Left colon (tissue), 2 donors: ENCODE measurements around the gene VPS26A. TPM values are rescaled to one million over a fixed set of nuclear protein-coding genes. Genes with fewer than 3 reads are reported as not detected.

Experiments
- ATAC-seq: fragments of 200-7000 bp; cut with Tn5 transposase; one replicate; pipeline ENCODE4 v1.9.1; 2020; ENCODE audit warnings: mild to moderate bottlenecking, moderate library complexity
- DNase-seq, 2 donors: peaks; one replicate each; pipeline ENCODE4 v3.0.0-alpha.2; 2020
- intact Hi-C, 2 donors: fragments of 100-400 bp; cut with DNase I in 1 of 2; cut with micrococcal nuclease in 1 of 2; formaldehyde crosslinking; loops; one replicate each; pipeline versions ENCODE4 v1.11.2 to v1.14.0; 2022; cut with DNase I, micrococcal nuclease
- total RNA-seq, 2 donors: library from RNA; stranded (reverse); fragmentation: NEBNext Ultra II Directional; extraction: Animal tissue kit (Norgen Biotek cat#: 25700); gene quantifications; one replicate each; pipeline ENCODE4 v1.2.1, GENCODE V29; 2021
- donor health status: DM: no; HTN: no; CAD: no.
- donor health status: DM: yes; HTN: yes; CAD: no.

Gene VPS26A
- total RNA-seq, 2 donors from 2014 or later, result 58.3 to 67.6 TPM

- DNase-seq (no peak), ATAC-seq (no peak)
- intact Hi-C loops, result no loop called here
Observed at GRCh38 chr10:69213591-69214311, 89.8 kb downstream of the VPS26A start.

GRCh38 chr10:69214666-69215131, 90.7 kb downstream of the VPS26A start:
- intact Hi-C loops, result no loop called here
- ATAC-seq, result no peak
- no peak for DNase-seq

- intact Hi-C loops, result no loop called here
- no peak for DNase-seq
- no peak for ATAC-seq
Observed at GRCh38 chr10:69215405-69216171, 91.6 kb downstream of the VPS26A start.

DNA sequence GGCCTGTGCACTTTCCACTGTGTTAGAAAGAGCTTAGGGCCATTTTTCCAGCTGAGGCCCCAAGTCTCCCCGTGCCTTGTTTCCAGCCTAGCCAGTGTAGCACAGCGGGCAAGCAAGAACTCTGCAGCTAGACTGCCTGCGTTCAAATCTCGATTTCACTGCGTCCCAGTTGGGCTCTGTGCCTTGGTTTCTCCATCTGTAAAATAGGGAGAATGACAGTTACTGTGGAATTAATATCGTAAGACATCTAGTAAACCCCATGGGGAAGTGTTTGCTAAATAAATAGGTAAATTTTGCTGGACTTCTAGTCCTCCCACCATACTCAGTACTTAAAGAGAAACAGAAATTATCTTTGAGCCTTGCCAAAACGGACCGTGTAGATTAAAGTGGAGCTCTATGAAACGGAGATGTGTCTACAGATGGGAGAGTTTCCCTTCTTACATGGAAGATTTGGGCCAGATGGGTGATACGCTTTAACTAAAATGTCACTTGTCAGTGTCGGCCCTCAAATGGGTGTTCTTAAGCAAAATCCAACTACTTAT, 92.7 kb downstream of the VPS26A start:
- intact Hi-C loops, result no loop called here

GRCh38 chr10:69217119-69217754, 93.3 kb downstream of the VPS26A start:
- DNase-seq (no peak), ATAC-seq (peak; percentile 84)
- intact Hi-C loops, result no loop called here

More for the DNA sequence above, 92.7 kb downstream of the VPS26A start:
- ATAC-seq (no peak), DNase-seq (no peak)

DNA sequence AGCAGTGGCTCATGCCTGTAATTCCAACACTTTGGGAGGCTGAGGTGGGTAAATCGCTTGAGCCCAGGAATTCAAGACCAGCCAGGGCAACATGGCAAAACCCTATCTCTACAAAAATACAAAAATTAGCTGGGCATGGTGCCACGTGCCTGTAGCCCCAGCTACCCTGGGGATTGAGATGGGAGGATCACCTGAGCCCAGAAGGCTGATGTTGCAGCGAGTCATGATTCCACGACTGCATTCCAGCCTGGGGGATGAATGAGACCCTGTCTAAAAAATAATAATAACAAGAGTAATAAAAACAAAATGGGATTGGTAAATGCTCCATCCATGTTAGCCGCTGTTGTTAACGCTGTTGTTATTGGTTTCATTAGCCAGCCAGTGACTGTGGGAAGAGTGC, 94.9 kb downstream of the VPS26A start:
- DNase-seq, result no peak
- ATAC-seq, result no peak
- intact Hi-C loops, result no loop called here

DNA sequence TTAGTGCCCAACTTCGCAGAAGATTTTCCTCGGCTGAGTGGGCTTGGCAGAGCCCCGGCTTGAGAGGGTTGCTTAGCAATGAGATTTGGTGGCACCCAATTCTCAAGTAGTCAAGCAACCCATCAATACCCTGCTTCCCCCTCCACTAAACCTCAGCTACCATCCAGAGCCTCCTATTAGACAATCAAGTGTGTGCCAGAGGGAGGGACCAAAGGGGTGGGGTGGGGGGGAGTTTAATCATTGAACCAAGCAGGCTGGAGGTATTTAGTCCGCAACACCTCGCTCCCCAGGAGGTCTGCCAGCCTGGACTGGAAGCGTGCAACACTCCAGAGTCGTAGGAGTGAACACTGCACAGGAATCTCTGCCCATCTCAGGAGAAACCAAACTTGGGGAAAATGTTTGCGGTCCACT, 96.1 kb downstream of the VPS26A start, which contains the start of gene HKDC1:
TSS of gene HKDC1 (plus strand) at position 292 of the 411 bp plus-strand sequence. CDS start at position 396, 104 bp downstream.
- no peak for DNase-seq
- ATAC-seq, result no peak
- intact Hi-C loops, result no loop called here

DNA sequence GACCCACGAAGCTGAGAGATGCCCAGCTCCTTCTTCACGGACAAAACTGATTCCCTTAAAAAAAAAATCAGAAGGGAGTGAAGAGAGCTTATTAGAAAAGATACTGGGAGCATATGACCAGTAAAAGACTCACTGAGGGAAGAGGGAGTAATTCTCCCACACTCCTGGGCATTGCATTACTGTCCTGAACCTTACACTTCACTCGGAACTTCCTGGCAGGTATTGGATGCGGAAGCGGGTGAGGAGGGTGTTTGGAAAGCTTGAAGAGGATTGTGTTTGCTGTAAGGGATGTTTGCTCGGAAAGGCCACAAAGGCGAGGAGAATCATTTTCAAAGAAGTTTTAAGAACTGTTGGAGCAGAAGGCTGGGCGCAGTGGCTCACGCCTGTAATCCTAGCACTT, 96.5 kb downstream of the VPS26A start:
- no peak for ATAC-seq
- DNase-seq, result no peak
- intact Hi-C loops, result no loop called here

Other genes starting within 250 kb of the VPS26A start
- 10 to 100 TPM; 17.5 to 17.9 TPM for gene DDX50, start 222.9 kb upstream of the VPS26A start, total RNA-seq
- gene DDX21, start 168.0 kb upstream of the VPS26A start, total RNA-seq, result 10 to 100 TPM; 28.7 to 44.6 TPM
- gene KIFBP, start 135.4 kb upstream of the VPS26A start, total RNA-seq, result 10 to 100 TPM; 19.2 to 21.2 TPM
- gene SRGN, start 36.1 kb upstream of the VPS26A start, total RNA-seq, result 10 to 100 TPM; 19.5 to 38.0 TPM
- 10 to 100 TPM; 24.3 to 30.1 TPM for gene SUPV3L1, start 56.1 kb downstream of the VPS26A start, total RNA-seq
- 10 to 100 TPM; 24.9 to 37.8 TPM for gene HKDC1, start 96.2 kb downstream of the VPS26A start, total RNA-seq
- 10 to 100 TPM; 64.1 to 90.4 TPM for gene HK1, start 154.3 kb downstream of the VPS26A start, total RNA-seq